ENCODE data around the gene CNN3. TPM values are rescaled to one million over a fixed set of nuclear protein-coding genes. Genes with fewer than 3 reads are reported as not detected.

Gene CNN3
- total RNA-seq, 2 donors from 2014 or later: 275 to 308 TPM

DNA sequence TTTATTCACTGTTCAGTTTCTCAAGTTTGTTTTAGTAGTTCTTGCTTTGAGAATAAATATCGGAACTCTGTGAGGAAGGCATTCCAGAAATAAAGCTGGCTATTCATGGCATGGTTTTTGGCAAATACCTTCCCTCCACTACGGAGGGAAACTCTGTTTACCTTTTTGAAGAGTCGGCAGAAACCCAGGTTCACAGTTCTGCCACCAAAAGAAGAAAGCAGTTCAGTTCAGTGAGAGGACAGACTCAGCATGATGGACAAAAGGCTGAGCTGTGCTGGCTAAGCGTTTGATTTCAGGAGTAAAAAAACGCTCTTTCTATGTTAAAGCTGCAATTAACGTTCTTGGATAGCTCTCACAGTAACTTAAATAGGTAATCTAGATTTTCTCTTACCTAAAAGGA is 42.4 kb downstream of the CNN3 start:
- TF ChIP-seq, protein P1, sequence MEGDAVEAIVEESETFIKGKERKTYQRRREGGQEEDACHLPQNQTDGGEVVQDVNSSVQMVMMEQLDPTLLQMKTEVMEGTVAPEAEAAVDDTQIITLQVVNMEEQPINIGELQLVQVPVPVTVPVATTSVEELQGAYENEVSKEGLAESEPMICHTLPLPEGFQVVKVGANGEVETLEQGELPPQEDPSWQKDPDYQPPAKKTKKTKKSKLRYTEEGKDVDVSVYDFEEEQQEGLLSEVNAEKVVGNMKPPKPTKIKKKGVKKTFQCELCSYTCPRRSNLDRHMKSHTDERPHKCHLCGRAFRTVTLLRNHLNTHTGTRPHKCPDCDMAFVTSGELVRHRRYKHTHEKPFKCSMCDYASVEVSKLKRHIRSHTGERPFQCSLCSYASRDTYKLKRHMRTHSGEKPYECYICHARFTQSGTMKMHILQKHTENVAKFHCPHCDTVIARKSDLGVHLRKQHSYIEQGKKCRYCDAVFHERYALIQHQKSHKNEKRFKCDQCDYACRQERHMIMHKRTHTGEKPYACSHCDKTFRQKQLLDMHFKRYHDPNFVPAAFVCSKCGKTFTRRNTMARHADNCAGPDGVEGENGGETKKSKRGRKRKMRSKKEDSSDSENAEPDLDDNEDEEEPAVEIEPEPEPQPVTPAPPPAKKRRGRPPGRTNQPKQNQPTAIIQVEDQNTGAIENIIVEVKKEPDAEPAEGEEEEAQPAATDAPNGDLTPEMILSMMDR (conservative IDR thresholded peaks at IDR 0.05): no peak
- Mint-ChIP-seq H3K27ac (peak overlapping the region; percentile 95), H3K36me3 (ENCODE audit: low read depth) (no peaks in the 10 kb centered on the region), H3K4me1 (peaks cover 52% of the 10 kb centered on the region), H3K4me3 (peak overlapping the region; percentile 19), H3K27me3 (ENCODE audit: insufficient read depth) (no peaks in the 10 kb centered on the region), H3K9me3 (no peaks in the 10 kb centered on the region)
- Histone ChIP-seq H3K27ac (ENCODE audit: low read depth, low read length) (peak overlapping the region; percentile 69), H3K9me3 (ENCODE audit: control insufficient read depth, low read length) (no peaks in the 10 kb centered on the region), H3K36me3 (ENCODE audit: control insufficient read depth, insufficient read depth, low read length) (no peaks in the 10 kb centered on the region), H3K9ac (ENCODE audit: extremely low read depth, low read length, poor library complexity, severe bottlenecking) (peak overlapping the region; percentile 3), H3K27me3 (ENCODE audit: control insufficient read depth, insufficient read depth, low read length, poor library complexity, severe bottlenecking) (no peaks in the 10 kb centered on the region), H3K4me1 (ENCODE audit: control insufficient read depth, insufficient read depth, low read length) (peaks cover 6% of the 10 kb centered on the region), H3K4me3 (ENCODE audit: low read length) (no peak overlapping the region)
- WGBS, 2 experiments (ENCODE audit: insufficient coverage in 1 of 2, insufficient read length in 1 of 2): 79 to 85% methylated on average over 2 to 6 of the region's 6 CpGs
- no peak for DNase-seq

DNA sequence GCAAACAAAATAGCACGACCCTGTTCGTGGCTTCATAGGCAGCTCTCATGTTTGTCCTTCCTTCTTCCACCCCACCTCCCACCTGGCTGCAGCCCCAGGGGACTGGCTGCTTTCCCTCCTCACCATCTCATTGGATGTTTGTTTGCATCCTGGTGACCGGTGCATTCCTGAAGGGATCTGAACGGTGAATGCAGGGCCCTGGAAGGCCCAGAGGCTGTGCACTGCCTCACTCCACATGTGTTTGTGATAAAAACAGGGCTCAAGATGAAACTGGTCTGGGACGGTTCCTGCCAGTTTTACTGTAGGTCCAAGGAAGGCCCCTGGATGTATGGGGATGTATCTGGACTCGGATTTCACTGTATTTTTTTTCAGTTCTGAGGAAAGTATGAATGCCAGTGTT is 42.8 kb downstream of the CNN3 start:
- H3K27ac Mint-ChIP-seq: peak overlapping the region; percentile 95
- TF ChIP-seq, protein P1 (conservative IDR thresholded peaks at IDR 0.05): no peak
- peak; percentile 91 for DNase-seq
- no peaks in the 10 kb centered on the region for H3K9me3 Mint-ChIP-seq
- H3K9me3 ChIP-seq (ENCODE audit: control insufficient read depth, low read length): no peaks in the 10 kb centered on the region
- no peaks in the 10 kb centered on the region for H3K27me3 ChIP-seq (ENCODE audit: control insufficient read depth, insufficient read depth, low read length, poor library complexity, severe bottlenecking)
- H3K27me3 Mint-ChIP-seq (ENCODE audit: insufficient read depth): no peaks in the 10 kb centered on the region
- peaks cover 50% of the 10 kb centered on the region for H3K4me1 Mint-ChIP-seq
- peak overlapping the region; percentile 69 for H3K27ac ChIP-seq (ENCODE audit: low read depth, low read length)
- H3K4me3 ChIP-seq (ENCODE audit: low read length): no peak overlapping the region
- peaks cover 6% of the 10 kb centered on the region for H3K4me1 ChIP-seq (ENCODE audit: control insufficient read depth, insufficient read depth, low read length)
- no peaks in the 10 kb centered on the region for H3K36me3 ChIP-seq (ENCODE audit: control insufficient read depth, insufficient read depth, low read length)
- 31 to 38% methylated on average over 4 to 6 of the region's 6 CpGs for WGBS, 2 experiments (ENCODE audit: insufficient coverage in 1 of 2, insufficient read length in 1 of 2)
- H3K9ac ChIP-seq (ENCODE audit: extremely low read depth, low read length, poor library complexity, severe bottlenecking): peak overlapping the region; percentile 3
- no peaks in the 10 kb centered on the region for H3K36me3 Mint-ChIP-seq (ENCODE audit: low read depth)
- peak overlapping the region; percentile 19 for H3K4me3 Mint-ChIP-seq

DNA sequence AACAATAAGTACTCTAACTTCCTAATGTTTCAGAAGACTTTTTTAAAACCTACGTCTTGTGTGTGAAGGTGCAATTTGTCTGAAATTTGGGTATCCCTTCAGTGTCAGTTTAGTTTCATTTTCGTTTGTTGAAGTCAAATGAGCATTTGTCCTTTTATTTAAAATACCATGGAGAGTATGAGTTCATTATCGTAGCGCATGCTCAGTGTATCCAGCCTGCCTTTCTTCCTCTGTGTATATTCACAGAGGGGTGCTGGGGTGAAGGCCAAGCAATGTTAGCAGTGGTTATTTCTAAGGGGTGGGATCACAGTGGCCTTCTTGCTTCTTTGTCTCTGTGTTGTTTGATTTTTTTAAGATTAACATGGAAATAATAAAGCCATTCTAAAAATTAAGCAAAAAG is 43.2 kb downstream of the CNN3 start:
- Histone ChIP-seq H3K4me1 (ENCODE audit: control insufficient read depth, insufficient read depth, low read length) (peaks cover 6% of the 10 kb centered on the region), H3K9ac (ENCODE audit: extremely low read depth, low read length, poor library complexity, severe bottlenecking) (no peak overlapping the region), H3K36me3 (ENCODE audit: control insufficient read depth, insufficient read depth, low read length) (no peaks in the 10 kb centered on the region), H3K9me3 (ENCODE audit: control insufficient read depth, low read length) (no peaks in the 10 kb centered on the region), H3K27ac (ENCODE audit: low read depth, low read length) (peak overlapping the region; percentile 69), H3K27me3 (ENCODE audit: control insufficient read depth, insufficient read depth, low read length, poor library complexity, severe bottlenecking) (no peaks in the 10 kb centered on the region), H3K4me3 (ENCODE audit: low read length) (no peak overlapping the region)
- no peaks in the 10 kb centered on the region for H3K27me3 Mint-ChIP-seq (ENCODE audit: insufficient read depth)
- peak overlapping the region; percentile 95 for H3K27ac Mint-ChIP-seq
- no peaks in the 10 kb centered on the region for H3K36me3 Mint-ChIP-seq (ENCODE audit: low read depth)
- no peaks in the 10 kb centered on the region for H3K9me3 Mint-ChIP-seq
- peaks cover 47% of the 10 kb centered on the region for H3K4me1 Mint-ChIP-seq
- TF ChIP-seq, protein P1 (conservative IDR thresholded peaks at IDR 0.05): no peak
- H3K4me3 Mint-ChIP-seq: peak overlapping the region; percentile 19
- 76 to 78% methylated on average over 4 of the region's 4 CpGs for WGBS, 2 experiments (ENCODE audit: insufficient coverage in 1 of 2, insufficient read length in 1 of 2)
- DNase-seq: no peak

Measured in endodermal cell (in vitro differentiated cells).